H1 (cell line): ENCODE data around the gene ACTL9. TPM values are rescaled to one million over a fixed set of nuclear protein-coding genes. Genes with fewer than 3 reads are reported as not detected.

Experiments used
- CTBP2 ChIP-seq: IDR thresholded peaks from 2 replicates; pipeline ENCODE4 v1.7.0; 2011; ENCODE audit warnings: borderline replicate concordance, mild to moderate bottlenecking, moderate library complexity, mixed read lengths, low read length; ENCODE audit not compliant: insufficient read depth, insufficient read length
- EP300 ChIP-seq, 2 experiments: IDR thresholded peaks; 1 replicate in 1 of 2; 2 replicates in 1 of 2; pipeline ENCODE4 v1.6.1; 2011 to 2012; ENCODE audit warnings: low read depth in 2 of 2, low read length in 2 of 2, mild to moderate bottlenecking in 2 of 2, borderline replicate concordance in 1 of 2, inconsistent platforms in 1 of 2, moderate library complexity in 1 of 2
- GABPA ChIP-seq: IDR thresholded peaks from 2 replicates; pipeline ENCODE4 v1.6.1; 2011; ENCODE audit warnings: mild to moderate bottlenecking, low read length, moderate library complexity, borderline replicate concordance; ENCODE audit not compliant: insufficient read depth
- GTF2F1 ChIP-seq: IDR thresholded peaks from 2 replicates; pipeline ENCODE4 v1.6.1; 2012; ENCODE audit warnings: low read depth, low read length, improper control_type of control experiment, borderline replicate concordance
- RAD21 ChIP-seq, 2 experiments: IDR thresholded peaks in 1 of 2; conservative IDR thresholded peaks in 1 of 2; 2 replicates each; pipeline ENCODE4 v1.6.1; 2011; ENCODE audit warnings: low read depth in 2 of 2, low read length in 2 of 2, improper control_type of control experiment in 1 of 2, inconsistent platforms in 1 of 2, mild to moderate bottlenecking in 1 of 2, moderate library complexity in 1 of 2
- TEAD4 ChIP-seq: IDR thresholded peaks from 2 replicates; pipeline ENCODE4 v1.6.1; 2012; ENCODE audit warnings: low read depth, low read length, inconsistent platforms, mixed read lengths
- polyA plus RNA-seq, 7 experiments: library from polyadenylated mRNA; depleted of rRNA in 3 of 7; stranded (reverse) in 5 of 7; unstranded in 2 of 7; fragments of >200 nt in 5 of 7; fragments of 200-250 nt in 2 of 7; gene quantifications; 1 replicate in 5 of 7; 2 replicates in 1 of 7; 4 replicates in 1 of 7; pipeline versions ENCODE4 v1.2.1 to v1.2.3, GENCODE V29; 2011 to 2013; ENCODE audit warnings: missing spikeins in 2 of 7, mixed read lengths in 2 of 7
- total RNA-seq: library from RNA; stranded (reverse); fragmentation: NEBNext Ultra II Directional; extraction: Animal tissue kit (Norgen Biotek cat#: 25700); gene quantifications from 2 replicates; pipeline ENCODE4 v1.2.1, GENCODE V29; 2021

The ACTL9 gene
- total and polyA plus RNA-seq, 2 of the 8 experiments (the other 6 are each of a cell fraction or from before 2014, with no cell fraction given), result not detected

- TF ChIP-seq GTF2F1 (no peak), EP300 (IDR thresholded peaks at IDR 0.05; ENCODE audit: borderline replicate concordance in 1 of 2, low read depth in 2 of 2, low read length in 2 of 2) (no peak), RAD21 (IDR thresholded peaks at IDR 0.05 in 1 of 2, conservative IDR thresholded peaks at IDR 0.05 in 1 of 2; ENCODE audit: low read depth in 2 of 2, low read length in 2 of 2) (no peak), TEAD4 (no peak), CTBP2 (no peak), GABPA (no peak)
These were observed 25.2 kb downstream of the ACTL9 start (continued) for GRCh38 chr19:8673276-8673891.
